Thyroid gland (tissue), 4 donors: ENCODE results near the gene TMEFF2.

Experiments used
- POLR2A ChIP-seq, 2 donors: fragments of 450-650 bp; IDR thresholded peaks; one replicate each; pipeline ENCODE4 v1.6.1; 2017; ENCODE audit warnings: antibody characterized with exemption in 2 of 2, mild to moderate bottlenecking in 2 of 2, moderate library complexity in 1 of 2
- TF ChIP-seq, protein P1 (sequence below), 6 experiments: fragments of 200-600 bp in 3 of 6; fragments of 450-650 bp in 3 of 6; sonication (generic) in 3 of 6; IDR thresholded peaks; one replicate each; pipeline ENCODE4 v1.5.1; 2016 to 2019; ENCODE audit warnings: antibody characterized with exemption in 6 of 6, mild to moderate bottlenecking in 2 of 6, inconsistent platforms in 1 of 6, moderate library complexity in 1 of 6

DNA sequence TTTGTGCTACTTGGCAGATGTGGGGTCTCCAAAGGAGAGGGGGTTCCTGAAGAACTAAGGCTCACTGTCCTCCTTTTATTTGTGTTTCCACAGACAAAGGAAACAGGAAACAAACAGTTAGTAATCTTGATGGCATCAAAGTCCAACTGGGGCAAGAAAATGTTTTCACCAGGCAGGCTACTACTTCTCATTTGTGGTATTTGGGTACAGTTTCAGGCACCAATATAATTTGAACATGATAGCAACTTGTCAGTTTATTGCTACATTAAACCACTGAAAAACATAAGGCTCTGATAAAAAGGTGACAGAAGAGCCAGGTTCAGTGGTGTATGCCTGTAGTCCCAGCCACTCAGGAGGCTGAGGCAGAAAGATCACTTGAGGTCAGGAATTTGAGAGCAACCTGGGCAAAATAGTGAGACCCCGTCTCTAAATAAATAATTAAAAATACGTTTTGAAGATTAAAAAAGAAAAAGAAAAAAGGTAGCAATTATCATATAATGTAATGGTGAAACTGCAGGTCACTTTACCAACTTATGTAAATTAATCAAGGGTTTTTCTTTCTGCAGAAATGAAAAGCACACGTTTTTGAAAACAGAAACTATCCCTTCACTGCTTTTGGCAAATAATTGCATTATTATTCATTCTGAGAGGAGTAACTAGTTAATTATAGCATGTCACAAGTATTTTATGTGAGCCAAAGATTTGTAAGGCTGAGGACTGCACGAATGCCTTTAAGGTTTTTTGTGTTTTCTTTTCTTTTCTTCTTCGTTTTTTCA is 190.4 kb downstream of the TMEFF2 start:
- TF ChIP-seq, protein P1, sequence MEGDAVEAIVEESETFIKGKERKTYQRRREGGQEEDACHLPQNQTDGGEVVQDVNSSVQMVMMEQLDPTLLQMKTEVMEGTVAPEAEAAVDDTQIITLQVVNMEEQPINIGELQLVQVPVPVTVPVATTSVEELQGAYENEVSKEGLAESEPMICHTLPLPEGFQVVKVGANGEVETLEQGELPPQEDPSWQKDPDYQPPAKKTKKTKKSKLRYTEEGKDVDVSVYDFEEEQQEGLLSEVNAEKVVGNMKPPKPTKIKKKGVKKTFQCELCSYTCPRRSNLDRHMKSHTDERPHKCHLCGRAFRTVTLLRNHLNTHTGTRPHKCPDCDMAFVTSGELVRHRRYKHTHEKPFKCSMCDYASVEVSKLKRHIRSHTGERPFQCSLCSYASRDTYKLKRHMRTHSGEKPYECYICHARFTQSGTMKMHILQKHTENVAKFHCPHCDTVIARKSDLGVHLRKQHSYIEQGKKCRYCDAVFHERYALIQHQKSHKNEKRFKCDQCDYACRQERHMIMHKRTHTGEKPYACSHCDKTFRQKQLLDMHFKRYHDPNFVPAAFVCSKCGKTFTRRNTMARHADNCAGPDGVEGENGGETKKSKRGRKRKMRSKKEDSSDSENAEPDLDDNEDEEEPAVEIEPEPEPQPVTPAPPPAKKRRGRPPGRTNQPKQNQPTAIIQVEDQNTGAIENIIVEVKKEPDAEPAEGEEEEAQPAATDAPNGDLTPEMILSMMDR (IDR thresholded peaks at IDR 0.05) = no peak
- no peak for TF ChIP-seq POLR2A (IDR thresholded peaks at IDR 0.05)
